ENCODE data around the gene SERINC2. TPM values are rescaled to one million over a fixed set of nuclear protein-coding genes. Genes with fewer than 3 reads are reported as not detected.
A peak's percentile ranks its signal among the peaks of the same experiment; 100 is the strongest.

The SERINC2 gene
- total and polyA plus RNA-seq, 5 donors from 2014 or later, result 0.08 TPM; not detected in 4

- H3K36me3 ChIP-seq (ENCODE audit: control insufficient read depth, insufficient read depth, low read length), result no peaks in the 10 kb centered on the region
- Mint-ChIP-seq H3K4me1 (peaks cover 0 to 11% (median 4%) of the 10 kb centered on the region in 4 donors), H3K9me3 (peaks cover 0 to 3% (median 0%) of the 10 kb centered on the region in 7 donors), H3K27ac (no peak overlapping the region), H3K27me3 (peaks cover 60% of the 10 kb centered on the region), H3K4me3 (no peak overlapping the region), H3K36me3 (no peaks in the 10 kb centered on the region)
- DNase-seq (no peak), ATAC-seq (ENCODE audit: low read depth in 2 of 2) (no peak)
- no peaks in the 10 kb centered on the region for H3K9me3 ChIP-seq (ENCODE audit: control insufficient read depth in 2 of 2, low read length in 2 of 2)
- H3K27ac ChIP-seq (ENCODE audit: insufficient read depth, low read length, poor library complexity, severe bottlenecking), result no peak overlapping the region
- no peak overlapping the region for H3K4me3 ChIP-seq (ENCODE audit: low read depth, low read length)
- peaks cover 29% of the 10 kb centered on the region for H3K27me3 ChIP-seq (ENCODE audit: control insufficient read depth, insufficient read depth, low read length)
- peaks cover 11% of the 10 kb centered on the region for H3K4me1 ChIP-seq (ENCODE audit: control insufficient read depth, insufficient read depth, low read length, poor library complexity, severe bottlenecking)
Observed at GRCh38 chr1:31410871-31411270, 2.1 kb upstream of the SERINC2 start.

- no peaks in the 10 kb centered on the region for H3K9me3 ChIP-seq (ENCODE audit: control insufficient read depth in 2 of 2, low read length in 2 of 2)
Observed at GRCh38 chr1:31412205-31412604, 808 bp upstream of the SERINC2 start.

GRCh38 chr1:31413405-31414001, 490 bp downstream of the SERINC2 start:
- H3K9me3 ChIP-seq (ENCODE audit: control insufficient read depth in 2 of 2, low read length in 2 of 2), result no peaks in the 10 kb centered on the region
- ATAC-seq (ENCODE audit: low read depth in 2 of 2) (peak; percentile 22 to 41), DNase-seq (no peak)
- H3K27ac ChIP-seq (ENCODE audit: insufficient read depth, low read length, poor library complexity, severe bottlenecking), result no peak overlapping the region
- H3K27me3 ChIP-seq (ENCODE audit: control insufficient read depth, insufficient read depth, low read length), result peaks cover 33% of the 10 kb centered on the region
- peaks cover 0 to 5% (median 0%) of the 10 kb centered on the region in 7 donors for H3K9me3 Mint-ChIP-seq
- H3K27ac Mint-ChIP-seq, result peak overlapping the region in 1 of 3 donors; percentile 70
- no peak overlapping the region for H3K4me3 ChIP-seq (ENCODE audit: low read depth, low read length)
- H3K36me3 ChIP-seq (ENCODE audit: control insufficient read depth, insufficient read depth, low read length), result no peaks in the 10 kb centered on the region
- peak overlapping the region; percentile 86 to 92 (median 88) for H3K4me3 Mint-ChIP-seq
- H3K36me3 Mint-ChIP-seq, result no peaks in the 10 kb centered on the region
- H3K27me3 Mint-ChIP-seq, result peaks cover 79% of the 10 kb centered on the region
- H3K4me1 ChIP-seq (ENCODE audit: control insufficient read depth, insufficient read depth, low read length, poor library complexity, severe bottlenecking), result peaks cover 11% of the 10 kb centered on the region
- peaks cover 0 to 11% (median 4%) of the 10 kb centered on the region in 4 donors for H3K4me1 Mint-ChIP-seq

More at GRCh38 chr1:31412205-31412604, 808 bp upstream of the SERINC2 start:
- DNase-seq (no peak), ATAC-seq (ENCODE audit: low read depth in 2 of 2) (no peak)
- H3K27me3 Mint-ChIP-seq, result peaks cover 73% of the 10 kb centered on the region
- no peaks in the 10 kb centered on the region for H3K36me3 ChIP-seq (ENCODE audit: control insufficient read depth, insufficient read depth, low read length)
- no peak overlapping the region for H3K4me3 ChIP-seq (ENCODE audit: low read depth, low read length)
- H3K4me3 Mint-ChIP-seq, result peak overlapping the region; percentile 21 to 78 (median 68)
- H3K27ac Mint-ChIP-seq, result no peak overlapping the region
- no peak overlapping the region for H3K27ac ChIP-seq (ENCODE audit: insufficient read depth, low read length, poor library complexity, severe bottlenecking)
- peaks cover 0 to 5% (median 0%) of the 10 kb centered on the region in 7 donors for H3K9me3 Mint-ChIP-seq
- H3K4me1 ChIP-seq (ENCODE audit: control insufficient read depth, insufficient read depth, low read length, poor library complexity, severe bottlenecking), result peaks cover 11% of the 10 kb centered on the region
- no peaks in the 10 kb centered on the region for H3K36me3 Mint-ChIP-seq
- peaks cover 0 to 11% (median 4%) of the 10 kb centered on the region in 4 donors for H3K4me1 Mint-ChIP-seq
- peaks cover 32% of the 10 kb centered on the region for H3K27me3 ChIP-seq (ENCODE audit: control insufficient read depth, insufficient read depth, low read length)

GRCh38 chr1:31414980-31415370, 2.0 kb downstream of the SERINC2 start:
- no peak overlapping the region for H3K27ac ChIP-seq (ENCODE audit: insufficient read depth, low read length, poor library complexity, severe bottlenecking)
- peaks cover 77% of the 10 kb centered on the region for H3K27me3 Mint-ChIP-seq
- H3K4me1 Mint-ChIP-seq, result peaks cover 0 to 11% (median 4%) of the 10 kb centered on the region in 4 donors
- peaks cover 11% of the 10 kb centered on the region for H3K4me1 ChIP-seq (ENCODE audit: control insufficient read depth, insufficient read depth, low read length, poor library complexity, severe bottlenecking)
- peak overlapping the region in 2 of 4 donors; percentile 44 to 76 for H3K4me3 Mint-ChIP-seq
- peaks cover 33% of the 10 kb centered on the region for H3K27me3 ChIP-seq (ENCODE audit: control insufficient read depth, insufficient read depth, low read length)
- no peak for ATAC-seq (ENCODE audit: low read depth in 2 of 2)
- no peak for DNase-seq
- H3K4me3 ChIP-seq (ENCODE audit: low read depth, low read length), result no peak overlapping the region
- H3K9me3 Mint-ChIP-seq, result peaks cover 0 to 5% (median 0%) of the 10 kb centered on the region in 7 donors
- no peaks in the 10 kb centered on the region for H3K9me3 ChIP-seq (ENCODE audit: control insufficient read depth in 2 of 2, low read length in 2 of 2)
- no peaks in the 10 kb centered on the region for H3K36me3 ChIP-seq (ENCODE audit: control insufficient read depth, insufficient read depth, low read length)
- H3K27ac Mint-ChIP-seq, result no peak overlapping the region
- no peaks in the 10 kb centered on the region for H3K36me3 Mint-ChIP-seq

GRCh38 chr1:31415658-31416057, 2.6 kb downstream of the SERINC2 start:
- no peak for DNase-seq
- no peak for ATAC-seq (ENCODE audit: low read depth in 2 of 2)
- Mint-ChIP-seq H3K4me1 (peaks cover 0 to 11% (median 4%) of the 10 kb centered on the region in 4 donors), H3K27me3 (peaks cover 76% of the 10 kb centered on the region), H3K27ac (no peak overlapping the region), H3K36me3 (no peaks in the 10 kb centered on the region), H3K4me3 (peak overlapping the region in 1 of 4 donors; percentile 76), H3K9me3 (peaks cover 0 to 5% (median 0%) of the 10 kb centered on the region in 7 donors)
- H3K4me3 ChIP-seq (ENCODE audit: low read depth, low read length), result no peak overlapping the region
- H3K36me3 ChIP-seq (ENCODE audit: control insufficient read depth, insufficient read depth, low read length), result no peaks in the 10 kb centered on the region
- no peak overlapping the region for H3K27ac ChIP-seq (ENCODE audit: insufficient read depth, low read length, poor library complexity, severe bottlenecking)
- peaks cover 33% of the 10 kb centered on the region for H3K27me3 ChIP-seq (ENCODE audit: control insufficient read depth, insufficient read depth, low read length)
- H3K9me3 ChIP-seq (ENCODE audit: control insufficient read depth in 2 of 2, low read length in 2 of 2), result no peaks in the 10 kb centered on the region
- peaks cover 11% of the 10 kb centered on the region for H3K4me1 ChIP-seq (ENCODE audit: control insufficient read depth, insufficient read depth, low read length, poor library complexity, severe bottlenecking)

GRCh38 chr1:31416101-31416736, 3.2 kb downstream of the SERINC2 start:
- peaks cover 0 to 5% (median 0%) of the 10 kb centered on the region in 7 donors for H3K9me3 Mint-ChIP-seq
- no peak for DNase-seq
- no peaks in the 10 kb centered on the region for H3K36me3 Mint-ChIP-seq

GRCh38 chr1:31417148-31417547, 4.1 kb downstream of the SERINC2 start:
- H3K27me3 Mint-ChIP-seq, result peaks cover 69% of the 10 kb centered on the region

More at GRCh38 chr1:31416101-31416736, 3.2 kb downstream of the SERINC2 start:
- H3K27me3 ChIP-seq (ENCODE audit: control insufficient read depth, insufficient read depth, low read length), result peaks cover 28% of the 10 kb centered on the region
- Mint-ChIP-seq H3K27me3 (peaks cover 73% of the 10 kb centered on the region), H3K4me3 (peak overlapping the region in 1 of 4 donors; percentile 35), H3K27ac (no peak overlapping the region), H3K4me1 (peaks cover 0 to 11% (median 4%) of the 10 kb centered on the region in 4 donors)
- no peak for ATAC-seq (ENCODE audit: low read depth in 2 of 2)
- no peaks in the 10 kb centered on the region for H3K36me3 ChIP-seq (ENCODE audit: control insufficient read depth, insufficient read depth, low read length)
- H3K9me3 ChIP-seq (ENCODE audit: control insufficient read depth in 2 of 2, low read length in 2 of 2), result no peaks in the 10 kb centered on the region
- peaks cover 11% of the 10 kb centered on the region for H3K4me1 ChIP-seq (ENCODE audit: control insufficient read depth, insufficient read depth, low read length, poor library complexity, severe bottlenecking)
- no peak overlapping the region for H3K27ac ChIP-seq (ENCODE audit: insufficient read depth, low read length, poor library complexity, severe bottlenecking)
- no peak overlapping the region for H3K4me3 ChIP-seq (ENCODE audit: low read depth, low read length)

More at GRCh38 chr1:31417148-31417547, 4.1 kb downstream of the SERINC2 start:
- no peaks in the 10 kb centered on the region for H3K36me3 Mint-ChIP-seq
- Histone ChIP-seq H3K27ac (ENCODE audit: insufficient read depth, low read length, poor library complexity, severe bottlenecking) (no peak overlapping the region), H3K4me1 (ENCODE audit: control insufficient read depth, insufficient read depth, low read length, poor library complexity, severe bottlenecking) (peaks cover 11% of the 10 kb centered on the region), H3K9me3 (ENCODE audit: control insufficient read depth in 2 of 2, low read length in 2 of 2) (no peaks in the 10 kb centered on the region), H3K4me3 (ENCODE audit: low read depth, low read length) (no peak overlapping the region), H3K36me3 (ENCODE audit: control insufficient read depth, insufficient read depth, low read length) (no peaks in the 10 kb centered on the region), H3K27me3 (ENCODE audit: control insufficient read depth, insufficient read depth, low read length) (peaks cover 24% of the 10 kb centered on the region)
- peaks cover 0 to 11% (median 4%) of the 10 kb centered on the region in 4 donors for H3K4me1 Mint-ChIP-seq
- no peak for ATAC-seq (ENCODE audit: low read depth in 2 of 2)
- H3K27ac Mint-ChIP-seq, result no peak overlapping the region
- no peak for DNase-seq
- H3K4me3 Mint-ChIP-seq, result peak overlapping the region in 2 of 4 donors; percentile 23 to 56
- H3K9me3 Mint-ChIP-seq, result peaks cover 0 to 5% (median 0%) of the 10 kb centered on the region in 7 donors
